ENCODE measurements around the gene TEKTIP1. TPM values are rescaled to one million over a fixed set of nuclear protein-coding genes. Genes with fewer than 3 reads are reported as not detected.

TEKTIP1 gene
- total and polyA plus RNA-seq, 7 donors, result 0.44 to 1.0 TPM; not detected in 5

GRCh38 chr19:3519126-3519525 is 19.8 kb upstream of the TEKTIP1 start:
- Histone ChIP-seq H3K9me3 (no peaks in the 10 kb centered on the region), H3K27ac (no peak overlapping the region), H3K4me1 (peaks cover 15% of the 10 kb centered on the region), H3K36me3 (ENCODE audit: insufficient read depth in 1 of 2, low read depth in 1 of 2) (peaks cover 0 to 16% of the 10 kb centered on the region in 2 donors), H3K4me3 (no peak overlapping the region), H3K27me3 (ENCODE audit: insufficient read depth in 3 of 3, low read length in 2 of 3) (no peaks in the 10 kb centered on the region)
- intact Hi-C loops (cut with DNase I), result no loop called here
- no peak for DNase-seq
- no peak for ATAC-seq
- TF ChIP-seq, protein P1, sequence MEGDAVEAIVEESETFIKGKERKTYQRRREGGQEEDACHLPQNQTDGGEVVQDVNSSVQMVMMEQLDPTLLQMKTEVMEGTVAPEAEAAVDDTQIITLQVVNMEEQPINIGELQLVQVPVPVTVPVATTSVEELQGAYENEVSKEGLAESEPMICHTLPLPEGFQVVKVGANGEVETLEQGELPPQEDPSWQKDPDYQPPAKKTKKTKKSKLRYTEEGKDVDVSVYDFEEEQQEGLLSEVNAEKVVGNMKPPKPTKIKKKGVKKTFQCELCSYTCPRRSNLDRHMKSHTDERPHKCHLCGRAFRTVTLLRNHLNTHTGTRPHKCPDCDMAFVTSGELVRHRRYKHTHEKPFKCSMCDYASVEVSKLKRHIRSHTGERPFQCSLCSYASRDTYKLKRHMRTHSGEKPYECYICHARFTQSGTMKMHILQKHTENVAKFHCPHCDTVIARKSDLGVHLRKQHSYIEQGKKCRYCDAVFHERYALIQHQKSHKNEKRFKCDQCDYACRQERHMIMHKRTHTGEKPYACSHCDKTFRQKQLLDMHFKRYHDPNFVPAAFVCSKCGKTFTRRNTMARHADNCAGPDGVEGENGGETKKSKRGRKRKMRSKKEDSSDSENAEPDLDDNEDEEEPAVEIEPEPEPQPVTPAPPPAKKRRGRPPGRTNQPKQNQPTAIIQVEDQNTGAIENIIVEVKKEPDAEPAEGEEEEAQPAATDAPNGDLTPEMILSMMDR (IDR thresholded peaks at IDR 0.05), result no peak
- WGBS, 3 donors, result 85 to 93% (median 90%) methylated on average over 17 to 18 of the region's 18 CpGs

GRCh38 chr19:3520166-3521103 is 18.5 kb upstream of the TEKTIP1 start:
- H3K4me3 ChIP-seq, result no peak overlapping the region
- peaks cover 0 to 28% of the 10 kb centered on the region in 2 donors for H3K36me3 ChIP-seq (ENCODE audit: insufficient read depth in 1 of 2, low read depth in 1 of 2)
- ATAC-seq (no peak), DNase-seq (no peak)
- no peaks in the 10 kb centered on the region for H3K27me3 ChIP-seq (ENCODE audit: insufficient read depth in 3 of 3, low read length in 2 of 3)
- no peak overlapping the region for H3K27ac ChIP-seq
- 88 to 93% (median 90%) methylated on average over 35 to 37 of the region's 37 CpGs for WGBS, 3 donors
- intact Hi-C loops (cut with DNase I), result no loop called here
- TF ChIP-seq, protein P1 (IDR thresholded peaks at IDR 0.05), result no peak
- peaks cover 15% of the 10 kb centered on the region for H3K4me1 ChIP-seq
- no peaks in the 10 kb centered on the region for H3K9me3 ChIP-seq

GRCh38 chr19:3521104-3521445 is 17.9 kb upstream of the TEKTIP1 start:
- Histone ChIP-seq H3K27ac (no peak overlapping the region), H3K4me3 (no peak overlapping the region), H3K4me1 (peaks cover 12% of the 10 kb centered on the region), H3K36me3 (ENCODE audit: insufficient read depth in 1 of 2, low read depth in 1 of 2) (peaks cover 0 to 32% of the 10 kb centered on the region in 2 donors), H3K27me3 (ENCODE audit: insufficient read depth in 3 of 3, low read length in 2 of 3) (no peaks in the 10 kb centered on the region), H3K9me3 (no peaks in the 10 kb centered on the region)
- WGBS, 3 donors, result 89 to 90% (median 90%) methylated on average over 7 of the region's 7 CpGs
- intact Hi-C loops (cut with DNase I), result no loop called here
- ATAC-seq (no peak), DNase-seq (no peak)
- TF ChIP-seq, protein P1 (IDR thresholded peaks at IDR 0.05), result no peak

DNA sequence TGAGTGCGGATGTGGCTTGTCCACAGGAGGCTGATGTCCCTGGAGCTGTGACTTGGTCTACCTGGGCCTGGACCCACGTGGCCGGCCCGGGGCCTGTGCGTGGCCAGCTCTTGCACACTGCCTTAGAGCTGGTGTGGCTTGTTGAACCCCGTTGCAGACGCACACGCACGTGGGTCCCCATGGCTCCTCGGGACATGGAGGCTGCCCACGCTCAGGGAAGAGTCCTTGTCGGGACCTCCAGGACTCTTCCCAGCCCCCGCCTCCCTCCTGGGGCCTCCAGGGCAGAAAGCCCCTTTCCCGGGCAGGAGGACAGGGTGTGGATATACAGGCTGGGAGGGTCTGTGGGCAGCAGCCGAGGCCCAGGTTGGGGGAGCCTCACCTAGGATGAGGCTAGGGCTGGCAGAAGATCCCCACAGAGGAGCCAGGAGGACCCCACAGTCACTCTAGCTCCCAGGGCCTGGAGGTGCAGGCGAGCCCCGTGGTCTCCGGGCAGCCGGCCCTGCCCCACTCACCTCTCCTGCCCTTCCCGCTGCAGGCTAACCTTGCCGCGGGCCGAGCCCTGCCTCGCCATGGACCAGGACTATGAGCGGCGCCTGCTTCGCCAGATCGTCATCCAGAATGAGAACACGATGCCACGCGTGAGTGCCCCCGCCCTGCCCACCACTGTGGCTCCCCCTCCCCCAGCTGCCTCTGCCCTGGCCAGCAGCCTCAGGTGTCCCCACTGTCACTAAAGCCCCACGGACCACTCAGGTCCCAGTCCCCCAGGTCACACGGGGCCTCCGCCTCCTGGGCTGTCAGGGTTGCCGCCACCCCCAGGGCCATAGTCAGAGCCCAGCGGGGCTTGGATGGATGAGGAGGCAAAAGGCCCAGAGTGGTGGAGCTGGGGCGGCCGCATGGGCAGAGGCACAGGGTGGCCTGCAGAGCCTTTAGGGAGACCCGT is 16.3 kb upstream of the TEKTIP1 start:
- no peak for ATAC-seq
- Histone ChIP-seq H3K4me3 (no peak overlapping the region), H3K9me3 (no peaks in the 10 kb centered on the region), H3K27ac (no peak overlapping the region), H3K36me3 (ENCODE audit: insufficient read depth in 1 of 2, low read depth in 1 of 2) (peaks cover 0 to 48% of the 10 kb centered on the region in 2 donors), H3K4me1 (no peaks in the 10 kb centered on the region), H3K27me3 (ENCODE audit: insufficient read depth in 3 of 3, low read length in 2 of 3) (no peaks in the 10 kb centered on the region)
- TF ChIP-seq, protein P1 (IDR thresholded peaks at IDR 0.05), result no peak
- WGBS, 3 donors, result 93 to 94% (median 93%) methylated on average over 35 to 40 of the region's 40 CpGs
- DNase-seq, result no peak
- intact Hi-C loops (cut with DNase I), result no loop called here

Data from psoas muscle (tissue), 8 donors.